ENCODE data around the gene CDC42EP5.
"Not testable (repeated sequence)": the region's sequence is repeated elsewhere in the genome, so short reads cannot be mapped to it uniquely, and the experiment has no call there.

Gene CDC42EP5

GRCh38 chr19:54448774-54449700 is 24.1 kb downstream of the CDC42EP5 start, which contains the start of gene LENG8:
Gene LENG8, plus strand, starts transcription at chr19:54449199. Its CDS starts 2,146 bp downstream, at chr19:54451345.
- DNase-seq (ENCODE audit: low read depth in 2 of 2) = peak; percentile 94 to 95

- DNase-seq (ENCODE audit: low read depth in 2 of 2) = no peak
Observed at GRCh38 chr19:54448040-54448773, 24.9 kb downstream of the CDC42EP5 start.

GRCh38 chr19:54446349-54446748 is 26.7 kb downstream of the CDC42EP5 start:
- not testable (repeated sequence) for DNase-seq (ENCODE audit: low read depth in 2 of 2)

GRCh38 chr19:54444737-54445136 is 28.4 kb downstream of the CDC42EP5 start:
- no peak for DNase-seq (ENCODE audit: low read depth in 2 of 2)

DNA sequence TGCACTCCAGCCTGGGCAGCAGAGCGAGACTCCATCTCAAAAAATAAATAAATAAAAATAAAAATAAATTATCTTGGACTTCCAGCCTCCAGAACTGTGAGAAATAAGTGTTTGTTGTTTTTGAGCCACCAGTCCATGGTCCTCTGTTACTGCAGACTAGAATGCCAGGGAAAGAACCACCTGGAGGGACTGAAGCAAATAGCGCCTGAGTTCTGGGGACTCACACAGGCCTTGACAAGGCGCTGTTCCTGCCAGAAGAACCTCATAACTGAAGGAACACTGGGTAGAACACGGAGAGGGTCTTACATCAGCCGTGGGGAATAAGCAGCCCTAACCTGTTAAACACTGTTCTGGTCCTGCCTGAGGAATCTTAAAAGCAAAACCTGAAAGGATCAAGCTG is 32.5 kb downstream of the CDC42EP5 start:
- DNase-seq (ENCODE audit: low read depth in 2 of 2) = no peak

- DNase-seq (ENCODE audit: low read depth in 2 of 2) = no peak
Observed at GRCh38 chr19:54439174-54439851, 33.8 kb downstream of the CDC42EP5 start.

DNA sequence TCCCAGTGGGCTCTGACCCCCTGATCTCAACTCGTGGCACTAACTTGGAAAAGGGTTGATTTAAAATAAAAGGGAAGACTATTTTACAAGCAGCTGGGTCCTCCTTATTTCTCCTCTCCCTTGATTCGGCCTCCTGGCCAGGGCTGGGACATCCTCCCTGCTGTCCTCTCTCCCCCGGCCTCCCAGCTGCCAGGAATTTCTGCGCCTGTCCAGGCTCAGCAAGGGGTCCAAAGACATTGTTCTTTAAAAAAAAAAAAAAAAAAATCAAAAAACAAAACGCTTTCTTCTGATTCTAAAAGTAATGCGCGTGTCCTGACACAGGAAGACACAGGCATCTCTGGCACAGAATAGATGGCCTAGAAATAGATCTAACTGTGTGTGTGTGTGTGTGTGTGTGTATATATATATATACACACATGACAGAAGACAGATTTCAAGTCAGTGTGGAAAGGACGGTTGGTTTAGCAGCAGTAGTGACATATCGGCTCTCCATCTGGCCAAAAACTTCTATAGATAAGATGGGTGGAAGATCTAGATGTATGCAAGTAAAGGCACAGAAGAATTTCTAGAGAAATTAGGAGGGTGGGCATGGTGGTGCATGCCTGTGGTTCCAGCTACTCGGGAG is 36.4 kb downstream of the CDC42EP5 start:
- no peak for DNase-seq (ENCODE audit: low read depth in 2 of 2)

- no peak for DNase-seq (ENCODE audit: low read depth in 2 of 2)
Observed at GRCh38 chr19:54436031-54436523, 37.0 kb downstream of the CDC42EP5 start.

GRCh38 chr19:54435551-54436016 is 37.5 kb downstream of the CDC42EP5 start:
- no peak for DNase-seq (ENCODE audit: low read depth in 2 of 2)

GRCh38 chr19:54434873-54435214 is 38.3 kb downstream of the CDC42EP5 start:
- no peak for DNase-seq (ENCODE audit: low read depth in 2 of 2)

DNA sequence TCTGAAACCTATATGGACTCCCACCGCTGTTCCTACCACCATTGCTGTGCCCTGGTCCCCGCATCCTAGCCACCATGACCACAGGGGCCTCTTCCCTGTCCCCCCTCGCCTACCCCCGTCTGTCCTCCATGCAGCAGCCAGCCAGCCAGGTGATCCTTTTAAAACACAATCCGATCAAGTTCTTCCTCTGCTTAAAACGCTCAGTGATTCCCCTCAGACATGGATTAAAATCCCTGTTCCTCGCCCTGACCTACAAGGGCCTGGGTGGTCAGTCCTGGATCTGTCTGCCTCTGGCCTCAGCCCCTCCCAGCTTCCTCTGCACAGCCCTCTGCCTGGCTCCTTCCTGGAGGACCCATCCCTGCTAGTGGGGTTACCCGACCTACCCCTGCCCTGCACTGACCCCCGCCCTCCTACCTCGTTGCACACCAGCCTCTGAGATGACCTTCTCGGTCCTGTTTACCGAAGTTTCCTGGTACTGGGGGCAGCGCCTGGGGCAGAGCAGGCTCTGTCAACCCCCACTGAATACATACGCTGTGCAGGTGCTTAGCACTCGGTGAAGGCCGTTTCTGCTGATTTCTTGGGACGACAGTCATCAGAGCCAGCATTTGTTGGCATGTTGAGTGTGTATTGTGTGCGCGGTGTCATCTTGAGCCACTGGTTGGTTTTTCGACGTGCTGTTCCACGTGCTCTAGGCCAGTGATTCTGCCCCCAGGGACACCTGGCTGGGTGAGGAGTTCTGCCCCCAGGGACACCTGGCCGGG is 38.8 kb downstream of the CDC42EP5 start:
- no peak for DNase-seq (ENCODE audit: low read depth in 2 of 2)

DNA sequence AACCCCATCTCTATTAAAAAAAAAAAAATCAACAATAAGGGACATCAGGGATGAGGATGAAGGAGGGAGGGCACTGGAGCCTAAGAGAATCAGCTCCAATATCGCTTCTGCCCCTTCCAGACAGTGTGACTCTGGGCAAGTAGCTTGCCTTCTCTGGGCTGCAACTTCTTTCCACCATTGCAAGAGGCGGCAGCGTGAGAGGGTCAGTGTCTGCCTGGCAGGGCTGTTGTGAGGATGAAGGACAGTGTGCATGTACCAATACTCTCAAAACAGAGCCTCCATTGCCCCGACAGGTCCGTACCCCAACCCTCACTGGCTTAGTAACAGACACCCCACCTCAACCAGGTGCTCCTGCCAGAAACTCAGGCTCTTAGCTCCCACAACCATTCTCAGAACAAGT is 39.4 kb downstream of the CDC42EP5 start:
- DNase-seq (ENCODE audit: low read depth in 2 of 2) = no peak

DNA sequence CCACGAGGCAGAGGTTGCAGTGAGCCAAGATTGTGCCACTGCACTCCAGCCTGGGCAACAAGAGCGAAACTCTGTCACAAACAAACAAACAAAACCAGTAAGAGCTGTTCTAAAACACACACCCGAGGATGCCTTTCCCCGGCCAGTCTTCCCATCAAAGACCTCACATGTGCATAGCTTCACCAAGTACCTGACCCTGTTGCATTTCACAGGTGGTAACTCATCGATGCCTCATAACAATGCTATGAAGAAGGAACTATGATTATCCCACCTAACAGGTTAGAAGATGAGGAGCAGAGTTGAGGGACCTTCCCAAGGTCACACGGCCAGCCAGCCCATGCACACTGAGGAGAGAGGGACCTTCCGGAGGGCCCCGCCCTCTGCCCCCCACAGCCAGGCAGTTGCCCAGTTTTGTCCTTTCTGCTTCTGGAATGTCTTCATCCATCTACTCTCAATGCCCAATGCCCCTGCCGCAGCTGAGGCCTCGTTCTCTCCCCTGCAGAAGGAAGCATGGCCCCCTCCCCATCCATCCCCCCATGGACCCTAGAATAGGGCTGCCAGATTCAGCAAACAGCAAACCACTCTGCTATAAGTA is 40.9 kb downstream of the CDC42EP5 start:
- DNase-seq (ENCODE audit: low read depth in 2 of 2) = no peak

GRCh38 chr19:54431255-54431838 is 41.7 kb downstream of the CDC42EP5 start:
- no peak for DNase-seq (ENCODE audit: low read depth in 2 of 2)

DNA sequence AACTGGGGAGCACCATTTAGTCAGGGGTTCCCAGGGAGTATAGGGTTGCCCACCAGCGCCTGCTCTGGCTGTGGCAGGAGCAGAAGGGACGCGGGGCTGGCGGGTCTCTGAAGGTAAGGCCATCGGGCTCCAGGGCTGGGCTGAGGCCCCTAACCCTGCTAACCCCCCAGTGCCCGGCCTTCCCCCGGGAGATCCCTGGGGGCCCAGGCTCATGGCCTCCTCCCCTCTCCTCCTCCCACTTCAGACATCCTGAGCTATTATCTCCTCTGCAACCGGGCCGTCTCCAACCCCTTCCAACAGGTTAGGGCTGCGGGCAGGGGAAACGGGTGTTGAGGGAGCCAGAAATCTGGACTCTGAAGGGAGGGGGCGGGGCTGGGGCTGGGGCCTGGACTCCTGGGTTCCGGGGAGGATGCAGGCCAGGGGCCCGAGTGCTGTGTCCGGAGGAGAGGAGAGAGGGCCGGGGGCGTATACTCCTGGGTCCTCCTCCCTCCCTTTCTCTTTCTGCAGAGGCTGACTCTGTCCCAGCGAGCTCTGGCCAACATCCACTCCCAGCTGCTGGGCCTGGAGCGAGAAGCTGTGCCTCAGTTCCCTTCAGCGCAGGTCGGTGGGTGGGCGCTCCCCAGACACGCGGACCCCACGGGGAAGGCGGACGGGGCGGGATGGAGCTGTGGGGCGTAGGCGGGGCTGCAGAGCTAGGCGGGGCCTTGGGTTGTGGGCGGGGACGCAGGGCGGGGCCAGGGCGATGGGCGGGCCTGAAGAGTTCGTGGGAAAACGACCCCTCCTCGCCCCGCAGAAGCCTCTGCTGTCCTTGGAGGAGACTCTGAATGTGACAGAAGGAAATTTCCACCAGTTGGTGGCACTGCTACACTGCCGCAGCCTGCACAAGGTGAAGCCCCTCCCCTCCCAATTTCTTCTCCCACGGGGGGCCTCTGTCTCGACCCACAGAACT is 42.5 kb downstream of the CDC42EP5 start:
- no peak for DNase-seq (ENCODE audit: low read depth in 2 of 2)

GRCh38 chr19:54429545-54430227 is 43.4 kb downstream of the CDC42EP5 start:
- DNase-seq (ENCODE audit: low read depth in 2 of 2) = no peak

- no peak for DNase-seq (ENCODE audit: low read depth in 2 of 2)
Observed at GRCh38 chr19:54429176-54429495, 44.0 kb downstream of the CDC42EP5 start.

Data from activated CD8-positive, alpha-beta memory T cell treated with anti-CD3 and anti-CD28 coated beads for 4 hours (primary cell).